Stimulated activated CD4-positive, alpha-beta T cell treated with anti-CD3 and anti-CD28 coated beads, Interleukin-12 subunit alpha, Interleukin-12 subunit beta, amount 100 ng/mL, for 4 hours (primary cell): ENCODE data around the gene PAPSS2.
"Not testable (repeated sequence)": the region's sequence is repeated elsewhere in the genome, so short reads cannot be mapped to it uniquely, and the experiment has no call there.

ENCODE experiments used
- DNase-seq: peaks from one replicate; pipeline ENCODE4 v3.0.0-alpha.2; 2020

Gene PAPSS2

DNA sequence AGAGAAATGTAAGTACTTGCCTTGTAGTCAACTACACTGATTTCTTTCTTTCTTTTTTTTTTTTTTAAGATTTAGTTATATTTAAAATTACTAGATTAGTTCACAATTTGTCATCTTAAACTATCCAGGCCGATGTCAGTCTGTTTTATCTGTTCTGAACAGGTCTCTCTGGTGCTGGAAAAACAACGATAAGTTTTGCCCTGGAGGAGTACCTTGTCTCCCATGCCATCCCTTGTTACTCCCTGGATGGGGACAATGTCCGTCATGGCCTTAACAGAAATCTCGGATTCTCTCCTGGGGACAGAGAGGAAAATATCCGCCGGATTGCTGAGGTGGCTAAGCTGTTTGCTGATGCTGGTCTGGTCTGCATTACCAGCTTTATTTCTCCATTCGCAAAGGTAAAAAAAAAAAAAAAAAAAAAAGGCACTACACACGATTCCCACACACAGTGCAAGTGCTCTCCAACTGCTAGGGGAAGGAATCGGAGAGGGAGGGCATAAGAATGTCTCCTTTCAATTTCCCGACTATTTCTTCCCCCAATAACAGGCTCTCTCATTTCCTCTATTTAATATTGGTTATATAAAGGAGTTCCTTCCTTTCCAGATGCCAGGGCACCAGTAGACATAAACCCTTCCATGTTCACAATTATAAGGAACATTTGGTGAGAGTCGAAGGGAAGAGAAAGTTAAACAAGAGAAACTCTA is 53.4 kb downstream of the PAPSS2 start:
- no peak for DNase-seq

DNA sequence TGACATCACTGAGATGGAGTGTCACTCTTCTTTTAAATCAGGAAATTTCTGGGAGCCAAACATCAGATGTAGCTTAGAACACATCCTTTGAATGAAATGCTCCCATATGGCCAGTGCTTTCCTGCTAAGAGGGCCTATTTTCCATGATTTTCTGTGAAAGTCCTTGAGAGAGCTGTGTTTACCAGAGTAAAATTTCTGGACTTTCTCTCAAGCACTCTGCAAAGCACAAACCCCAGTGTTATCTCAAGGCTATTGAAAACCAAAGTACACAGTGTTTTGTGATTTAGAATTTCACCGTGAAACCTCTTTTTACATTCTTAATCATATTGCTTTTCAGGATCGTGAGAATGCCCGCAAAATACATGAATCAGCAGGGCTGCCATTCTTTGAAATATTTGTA is 54.0 kb downstream of the PAPSS2 start:
- DNase-seq = no peak

DNA sequence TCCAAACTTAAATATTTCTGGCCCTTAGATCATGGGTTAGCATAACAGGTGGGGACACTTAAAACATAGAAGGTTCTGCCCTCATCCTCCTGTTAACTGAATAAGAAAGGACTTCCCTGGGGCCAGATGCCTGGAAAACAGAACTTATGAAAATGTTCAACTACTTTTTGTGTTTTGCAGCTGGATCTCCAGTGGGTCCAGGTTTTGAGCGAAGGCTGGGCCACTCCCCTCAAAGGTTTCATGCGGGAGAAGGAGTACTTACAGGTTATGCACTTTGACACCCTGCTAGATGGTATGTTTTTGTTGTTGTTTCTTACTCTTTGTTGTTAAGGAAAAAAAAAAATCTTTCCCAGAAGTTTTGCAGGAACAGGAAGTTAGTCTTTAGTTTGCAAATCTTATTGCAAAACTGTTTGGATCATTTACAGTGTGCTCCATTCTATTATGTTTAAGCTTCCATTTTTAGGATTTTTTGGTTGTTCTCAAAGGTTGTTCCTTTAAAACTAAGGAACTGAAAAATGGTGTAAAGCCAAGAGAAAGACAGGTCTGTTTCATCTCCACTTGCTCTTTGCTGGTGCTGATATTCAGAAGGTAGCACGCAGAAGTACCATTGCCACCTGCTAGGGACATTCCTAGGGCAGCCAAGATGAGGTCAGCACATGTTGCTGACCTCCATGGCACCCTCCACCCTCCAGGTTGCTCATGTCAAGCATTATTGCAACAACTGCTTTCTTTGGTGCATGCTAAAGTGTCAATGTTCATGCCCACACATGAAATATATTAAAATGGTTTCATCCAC is 56.1 kb downstream of the PAPSS2 start:
- no peak for DNase-seq

DNA sequence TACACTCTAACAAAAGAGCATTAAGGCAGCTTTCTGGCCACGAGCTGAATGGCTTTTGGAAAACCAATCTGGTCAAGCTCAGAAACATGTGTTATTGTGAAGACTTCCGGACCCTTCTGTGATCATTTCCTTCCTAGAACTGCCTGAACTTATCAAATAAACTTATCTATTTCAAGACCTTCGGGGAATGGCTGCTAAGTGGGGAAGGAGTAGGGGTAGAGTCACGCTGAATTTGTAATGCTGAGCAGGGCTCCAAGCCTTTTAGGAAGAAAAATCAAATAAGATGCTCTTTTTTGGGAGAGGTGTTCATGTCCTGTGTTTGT is 56.6 kb downstream of the PAPSS2 start:
- DNase-seq = no peak

DNA sequence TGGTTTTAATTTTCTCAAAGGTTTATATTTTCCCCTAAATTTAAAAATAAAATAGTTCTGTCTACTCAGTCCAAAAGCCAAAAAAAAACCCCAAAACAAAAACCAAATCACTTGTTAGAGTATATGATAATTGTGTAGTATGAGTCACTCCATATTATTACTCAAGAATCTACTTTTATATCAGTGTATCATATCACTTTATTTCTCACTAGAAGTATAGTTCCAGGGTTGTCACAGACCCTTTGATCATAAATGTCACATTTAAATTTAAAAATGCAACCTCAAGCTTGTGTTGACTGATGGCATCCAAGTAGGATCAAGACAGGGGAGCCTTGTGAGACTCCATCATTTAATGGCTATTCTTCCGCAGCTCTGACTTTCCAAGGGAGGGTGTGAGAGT is 61.0 kb downstream of the PAPSS2 start:
- no peak for DNase-seq

DNA sequence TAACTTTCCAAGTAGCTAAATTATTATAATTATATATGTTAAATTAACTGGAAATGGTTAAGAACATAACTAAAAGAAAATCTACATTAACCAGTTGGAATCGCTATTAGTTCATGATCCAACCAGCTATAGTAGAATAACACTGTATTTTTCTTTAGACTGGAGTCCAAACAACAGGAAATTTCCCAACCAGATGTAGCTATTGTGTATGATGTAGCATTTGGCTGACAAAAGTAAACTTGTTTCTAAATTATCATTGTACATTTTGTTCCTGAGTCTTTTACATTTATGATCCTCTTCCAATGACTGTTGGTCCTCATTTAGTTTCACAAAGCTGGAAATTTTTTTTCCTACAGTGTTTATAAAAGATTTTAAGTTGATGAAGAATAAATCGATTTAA is 62.1 kb downstream of the PAPSS2 start:
- no peak for DNase-seq

DNA sequence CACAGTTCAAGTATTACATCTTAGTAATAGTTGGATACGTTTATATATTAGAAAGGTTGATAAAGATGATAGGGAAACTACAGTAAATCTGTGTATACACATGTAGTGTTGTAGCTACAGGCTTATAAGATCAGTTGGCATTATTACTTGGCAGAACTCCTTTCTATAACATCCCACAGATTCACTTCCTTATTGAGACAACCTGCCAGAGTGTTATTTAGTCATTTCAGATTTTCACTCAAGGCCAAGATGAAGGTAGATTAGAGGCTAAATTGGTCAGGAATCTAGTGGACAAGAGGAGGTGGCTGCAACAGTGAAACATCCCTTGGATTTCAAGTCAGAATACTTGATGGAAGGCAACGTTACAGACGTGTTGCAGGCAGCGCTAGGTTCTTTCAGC is 63.0 kb downstream of the PAPSS2 start:
- no peak for DNase-seq

DNA sequence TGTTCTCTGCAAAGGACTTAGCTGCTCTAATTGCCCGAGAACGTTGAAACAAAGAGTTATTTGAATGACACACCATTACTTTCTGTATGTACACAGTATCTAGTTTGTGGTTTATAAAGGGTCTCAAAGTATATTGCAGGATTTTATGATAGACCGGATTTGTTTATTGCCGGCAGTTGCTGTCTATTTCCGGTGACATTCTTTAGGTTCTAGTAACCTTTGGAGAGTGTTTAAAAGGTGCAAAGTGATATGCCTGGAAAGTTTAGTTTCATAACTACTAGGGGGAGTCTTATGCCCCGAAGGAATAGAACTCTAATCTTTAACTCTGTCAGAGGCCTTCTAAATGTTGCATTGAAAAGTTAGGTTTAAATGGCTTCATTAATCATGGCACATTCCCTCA is 63.8 kb downstream of the PAPSS2 start:
- DNase-seq = no peak

DNA sequence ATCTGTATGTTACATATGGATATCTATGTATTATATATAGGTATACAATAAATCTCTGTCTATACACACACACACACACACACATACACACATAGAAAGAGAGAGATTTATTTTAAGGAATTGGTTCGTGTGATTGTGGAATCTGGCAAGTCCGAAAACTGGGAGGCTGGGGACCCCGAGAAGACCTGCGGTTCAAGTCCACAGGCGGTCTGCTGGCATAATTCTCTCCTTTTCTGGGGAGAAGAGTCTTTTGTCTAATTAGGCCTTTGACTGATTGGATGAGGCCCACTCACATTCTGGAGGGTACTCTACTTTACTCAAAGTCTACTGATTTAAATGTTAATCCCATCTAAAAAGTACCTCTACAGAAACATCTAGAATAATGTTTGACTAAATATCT is 65.1 kb downstream of the PAPSS2 start:
- DNase-seq = no peak

DNA sequence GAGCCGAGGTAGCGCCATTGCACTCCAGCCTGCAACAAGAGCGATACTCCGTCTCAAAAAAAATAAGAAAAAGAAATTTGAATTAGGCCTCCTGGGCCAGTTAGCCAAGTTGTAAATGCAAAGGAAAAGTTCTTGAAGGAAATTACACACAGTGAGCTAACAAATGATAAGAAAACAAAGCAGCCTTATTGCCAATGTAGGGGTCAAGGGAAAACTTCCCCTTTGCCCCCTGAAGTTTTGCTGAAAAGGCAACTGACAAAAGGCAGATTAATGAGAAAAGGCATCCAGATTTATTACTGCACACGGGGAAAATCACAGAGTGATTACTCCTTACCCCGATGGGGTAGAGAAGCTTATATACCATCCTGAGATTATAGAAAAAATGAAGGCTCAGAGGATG is 70.3 kb downstream of the PAPSS2 start:
- no peak for DNase-seq

DNA sequence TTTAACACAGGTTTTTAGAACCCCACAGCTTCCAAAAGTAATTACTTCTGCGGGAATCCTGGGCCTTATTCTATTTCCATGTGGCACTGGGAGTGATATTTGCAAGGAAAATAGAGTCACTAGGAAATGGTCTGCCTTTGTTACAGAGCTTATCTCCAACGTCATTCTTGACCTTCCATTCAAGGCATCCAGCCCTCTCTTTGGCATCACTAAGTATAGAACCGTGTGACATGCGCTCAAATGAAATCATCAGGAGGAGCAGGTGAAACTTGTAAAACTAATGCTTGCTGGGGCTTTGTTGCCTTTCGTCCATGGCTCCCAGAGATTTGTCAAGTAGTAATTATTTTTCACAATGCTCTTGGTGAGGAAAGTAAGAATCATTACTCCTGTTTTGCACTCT is 73.4 kb downstream of the PAPSS2 start:
- no peak for DNase-seq

DNA sequence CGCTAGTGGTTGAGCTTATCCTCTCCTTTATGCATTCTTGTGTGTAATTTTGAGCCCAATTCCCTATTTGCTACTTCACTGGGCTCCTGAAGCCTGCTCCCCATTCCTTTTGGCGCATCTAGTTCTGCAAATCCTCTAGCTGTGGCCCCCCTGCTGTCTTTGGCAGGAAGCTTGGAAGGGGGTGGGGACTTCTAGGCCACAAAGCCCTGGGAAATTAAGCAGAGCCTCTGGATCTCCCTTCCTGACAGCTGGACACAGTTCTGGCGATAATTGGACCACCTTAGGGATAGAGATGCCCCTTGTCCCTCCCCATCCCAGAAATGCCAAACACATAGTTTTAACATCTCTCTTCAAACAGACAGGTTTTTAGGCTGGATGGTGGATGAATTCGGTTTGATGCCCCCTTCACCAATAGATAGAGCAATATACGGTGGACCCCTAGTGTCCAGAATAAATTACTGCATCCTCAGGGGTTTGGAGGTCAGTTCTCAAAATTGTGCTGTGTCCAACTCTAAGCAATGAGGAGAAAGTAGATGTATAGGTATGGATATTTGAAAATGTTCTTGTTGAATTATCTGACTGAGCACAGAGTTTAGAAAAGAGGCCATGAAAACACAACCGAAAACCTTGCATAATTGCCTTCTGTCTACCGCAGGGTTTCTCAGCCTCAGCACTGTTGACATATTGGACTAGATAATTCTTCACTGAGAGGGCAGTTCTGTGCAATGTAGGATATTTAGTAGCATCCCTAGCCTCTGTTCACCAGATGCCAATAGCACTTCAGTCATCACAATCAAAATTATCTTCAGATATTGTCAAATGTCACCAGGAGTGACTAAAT is 75.5 kb downstream of the PAPSS2 start:
- no peak for DNase-seq

DNA sequence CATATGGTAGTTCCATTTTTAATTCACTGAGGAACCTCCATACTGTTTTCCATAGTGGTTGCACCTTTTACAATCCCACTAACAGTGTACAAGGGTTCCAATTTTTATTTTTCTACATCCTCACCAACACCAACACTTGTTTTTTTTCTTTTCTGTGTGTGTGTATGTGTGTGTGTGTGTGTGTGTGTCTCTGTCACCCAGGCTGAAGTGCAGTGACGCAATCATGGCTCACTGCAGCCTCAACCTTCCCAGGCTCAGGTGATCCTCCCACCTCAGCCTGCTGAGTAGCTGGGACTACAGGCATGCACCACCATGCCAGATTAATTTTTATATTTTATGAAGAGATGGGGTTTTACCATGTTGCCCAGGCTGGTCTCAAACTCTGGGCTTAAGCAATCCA is 78.6 kb downstream of the PAPSS2 start:
- not testable (repeated sequence) for DNase-seq

DNA sequence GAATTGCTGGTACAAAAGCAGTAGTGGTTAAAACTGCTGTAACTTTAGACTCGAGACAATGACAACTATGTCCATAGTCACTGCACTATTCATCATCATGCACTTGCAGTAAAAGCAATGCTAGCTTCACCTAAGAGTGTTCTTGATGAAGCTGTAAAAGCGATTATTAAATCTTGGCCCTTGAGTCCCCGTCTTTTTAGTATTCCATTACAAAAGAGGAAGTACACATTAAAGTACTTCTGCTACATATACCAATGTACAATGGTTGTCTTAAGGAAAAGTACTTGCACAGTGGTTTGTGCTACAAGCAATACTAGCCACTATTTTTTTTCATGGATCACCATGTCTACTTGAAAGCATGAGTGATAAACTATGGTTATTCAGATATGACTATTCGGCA is 80.0 kb downstream of the PAPSS2 start:
- no peak for DNase-seq

DNA sequence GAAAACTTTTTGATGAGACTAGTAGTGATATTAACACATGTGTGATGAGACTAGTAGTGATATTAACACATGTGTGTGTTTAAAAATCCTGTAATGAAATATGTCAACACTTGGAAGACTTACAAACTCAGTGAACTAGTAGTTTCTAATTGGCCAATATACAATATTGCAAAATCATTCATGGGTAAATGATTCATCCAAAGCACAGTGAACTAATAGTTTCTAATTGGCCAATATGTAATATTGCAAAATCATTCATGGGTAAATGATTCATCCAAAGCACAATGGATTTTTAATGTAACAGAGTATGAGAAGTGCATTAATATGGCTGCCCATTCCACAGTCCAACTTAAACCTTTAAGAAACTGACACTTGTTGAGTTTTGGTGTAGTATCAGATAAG is 80.6 kb downstream of the PAPSS2 start:
- no peak for DNase-seq

DNA sequence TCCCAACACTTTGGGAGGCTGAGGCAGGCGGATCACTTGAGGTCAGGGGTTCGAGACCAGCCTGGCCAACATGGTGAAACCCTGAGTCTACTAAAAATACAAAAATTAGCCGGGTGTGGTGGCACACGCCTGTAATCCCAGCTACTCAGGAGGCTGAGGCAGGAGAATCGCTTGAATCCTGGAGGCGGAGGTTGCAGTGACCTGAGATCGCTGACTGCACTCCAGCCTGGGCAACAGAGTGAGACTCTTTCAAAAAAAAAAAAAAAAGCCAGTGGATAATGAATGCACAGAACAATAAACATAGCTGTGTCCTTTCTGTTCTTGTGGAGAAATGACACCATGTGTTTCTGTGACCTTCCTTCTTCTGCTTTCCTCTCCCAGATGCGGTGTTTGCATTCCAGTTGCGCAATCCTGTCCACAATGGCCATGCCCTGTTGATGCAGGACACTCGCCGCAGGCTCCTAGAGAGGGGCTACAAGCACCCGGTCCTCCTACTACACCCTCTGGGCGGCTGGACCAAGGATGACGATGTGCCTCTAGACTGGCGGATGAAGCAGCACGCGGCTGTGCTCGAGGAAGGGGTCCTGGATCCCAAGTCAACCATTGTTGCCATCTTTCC is 83.4 kb downstream of the PAPSS2 start:
- DNase-seq = not testable (repeated sequence)

DNA sequence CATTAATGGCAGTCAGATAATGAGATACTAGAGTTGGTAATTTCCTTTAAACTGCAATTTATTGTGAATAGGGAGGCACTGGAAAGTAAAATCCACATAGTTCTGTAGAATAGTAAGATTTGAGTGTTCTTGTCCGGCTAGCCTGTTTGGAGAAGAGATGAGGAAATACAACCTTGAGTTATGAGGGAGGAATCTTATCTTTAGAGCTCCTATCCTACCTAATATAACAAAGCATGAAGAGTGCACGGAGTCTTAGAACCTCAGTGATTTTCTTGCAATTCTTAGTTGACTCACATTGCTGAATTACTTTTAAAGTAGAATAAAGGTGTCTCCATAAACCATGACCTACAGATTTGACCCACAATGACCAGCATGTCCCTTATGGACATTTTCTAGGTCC is 84.9 kb downstream of the PAPSS2 start:
- no peak for DNase-seq

DNA sequence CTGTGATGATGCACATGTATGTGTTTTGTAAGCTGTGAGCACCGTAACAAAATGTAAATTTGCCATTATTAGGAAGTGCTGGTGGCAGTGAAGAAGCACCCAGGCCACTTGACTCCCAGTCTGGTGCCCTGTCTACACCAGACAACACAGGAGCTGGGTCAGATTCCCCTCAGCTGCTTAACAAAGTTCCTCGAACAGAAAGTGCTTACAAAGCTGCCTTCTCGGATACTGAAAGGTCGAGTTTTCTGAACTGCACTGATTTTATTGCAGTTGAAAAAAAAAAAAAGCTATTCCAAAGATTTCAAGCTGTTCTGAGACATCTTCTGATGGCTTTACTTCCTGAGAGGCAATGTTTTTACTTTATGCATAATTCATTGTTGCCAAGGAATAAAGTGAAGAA is 87.2 kb downstream of the PAPSS2 start:
- no peak for DNase-seq

DNA sequence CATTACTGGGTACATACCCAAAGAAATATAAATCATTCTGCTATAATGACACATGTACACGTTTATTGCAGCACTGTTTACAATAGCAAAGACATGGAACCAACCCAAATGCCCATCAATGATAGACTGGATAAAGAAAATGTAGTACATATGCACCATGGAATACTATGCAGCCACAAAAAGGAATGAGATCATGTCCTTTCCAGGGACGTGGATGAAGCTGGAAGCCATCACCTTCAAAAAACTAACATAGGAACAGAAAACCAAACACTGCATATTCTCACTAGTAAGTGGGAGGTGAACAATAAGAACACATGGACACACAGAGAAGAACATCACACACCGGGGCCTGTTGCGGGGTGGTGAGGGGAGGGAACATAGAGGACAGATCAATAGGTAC is 88.6 kb downstream of the PAPSS2 start:
- not testable (repeated sequence) for DNase-seq

DNA sequence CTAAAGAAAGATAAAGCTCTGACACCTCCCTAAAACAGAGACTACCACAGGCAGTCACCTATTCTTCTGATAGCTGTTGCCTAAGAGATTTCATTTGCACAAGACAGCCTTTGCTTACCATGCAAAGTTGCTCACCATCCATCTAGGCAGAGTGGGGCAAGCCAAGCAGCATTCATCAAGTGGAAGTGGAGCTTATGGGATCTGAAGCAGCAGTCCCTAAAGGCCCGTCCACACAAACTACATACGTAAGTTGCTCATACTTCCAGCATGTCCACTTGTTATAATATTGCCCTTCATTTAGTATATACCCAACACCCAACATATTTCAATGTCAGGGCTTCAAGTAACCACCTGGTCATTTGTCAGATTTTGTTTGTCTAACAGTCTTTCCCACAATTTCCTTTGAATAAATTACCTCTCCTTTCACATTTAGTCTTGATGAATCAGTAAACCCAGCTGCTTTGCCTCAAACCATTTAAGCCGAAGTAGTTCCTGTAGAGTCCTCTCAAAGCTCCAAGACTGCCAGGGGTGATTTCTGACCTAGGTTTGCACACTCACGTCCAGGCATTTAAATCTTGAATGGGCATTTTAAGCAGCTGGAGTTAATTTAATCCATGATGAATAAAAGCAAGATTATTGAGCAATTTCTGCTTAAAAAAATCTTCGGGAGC is 90.5 kb downstream of the PAPSS2 start:
- DNase-seq = no peak

DNA sequence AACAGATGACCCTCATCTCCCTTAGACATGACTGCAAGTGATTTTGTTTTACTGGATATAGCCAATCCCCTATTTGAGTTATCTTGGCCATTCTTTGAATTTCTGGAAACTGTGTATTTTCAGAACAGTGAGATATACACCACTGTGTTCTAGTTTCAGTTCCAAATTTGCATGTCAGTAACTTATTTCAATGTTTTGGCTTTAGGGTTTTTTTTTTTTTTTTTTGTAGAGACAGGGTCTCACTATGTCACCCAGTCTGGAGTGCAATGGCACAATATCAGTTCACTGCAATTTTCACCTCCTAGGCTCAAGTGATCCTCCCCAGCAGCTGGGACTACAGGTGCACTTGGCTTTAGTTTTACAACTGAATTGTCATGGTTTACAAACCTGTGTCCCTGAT is 91.1 kb downstream of the PAPSS2 start:
- no peak for DNase-seq

DNA sequence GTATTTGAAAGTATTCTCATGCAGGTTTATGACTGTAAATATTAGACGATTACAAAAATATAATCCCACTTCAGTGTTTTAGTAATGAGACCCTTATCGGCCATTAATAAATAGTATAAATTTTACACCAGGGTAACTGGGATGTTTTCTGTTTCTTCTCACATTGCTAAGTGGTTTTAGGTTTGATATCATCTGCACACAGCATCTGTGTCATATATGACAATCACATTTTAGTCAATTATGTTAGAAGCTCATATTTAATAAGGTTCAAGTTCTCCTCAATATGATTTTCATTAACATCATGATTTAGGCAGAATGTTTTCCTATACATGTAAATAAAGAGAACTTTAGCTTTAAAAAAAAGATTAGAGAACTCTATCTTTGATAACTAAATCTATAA is 91.6 kb downstream of the PAPSS2 start:
- no peak for DNase-seq

DNA sequence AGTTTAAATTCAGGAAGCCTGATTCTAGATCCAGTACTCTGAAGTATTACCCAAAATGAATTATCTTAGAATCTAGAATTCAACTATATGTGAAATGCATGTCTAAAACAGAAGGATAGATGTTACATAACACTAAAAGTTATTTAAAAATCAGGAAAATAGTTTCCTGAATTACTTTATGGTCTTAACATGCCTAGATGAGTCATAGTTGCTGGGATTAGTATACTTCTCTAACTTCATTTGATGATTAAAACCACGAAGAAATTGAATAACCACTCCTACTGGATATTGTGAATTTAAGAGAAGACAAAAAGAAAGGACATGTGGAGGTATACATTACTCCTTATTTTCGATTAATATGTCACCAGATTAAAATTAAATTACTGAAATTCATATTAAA is 92.9 kb downstream of the PAPSS2 start:
- DNase-seq = no peak
